Measurements from ENCODE around the gene ADARB2. TPM values are rescaled to one million over a fixed set of nuclear protein-coding genes. Genes with fewer than 3 reads are reported as not detected.

Gene ADARB2
- total RNA-seq, 1 donor from 2014 or later, result 0.06 TPM

GRCh38 chr10:1217237-1217587, 520.1 kb downstream of the ADARB2 start:
- DNase-seq (ENCODE audit: low spot score), result no peak

- peak; percentile 81 for DNase-seq (ENCODE audit: low spot score)
Measured at GRCh38 chr10:1216574-1217236, 520.6 kb downstream of the ADARB2 start.

GRCh38 chr10:1215862-1216573, 521.3 kb downstream of the ADARB2 start:
- peak; percentile 74 for DNase-seq (ENCODE audit: low spot score)

GRCh38 chr10:1214882-1215540, 522.3 kb downstream of the ADARB2 start:
- peak; percentile 79 for DNase-seq (ENCODE audit: low spot score)

- DNase-seq (ENCODE audit: low spot score), result peak; percentile 69
Measured at GRCh38 chr10:1214071-1214675, 523.2 kb downstream of the ADARB2 start.

- DNase-seq (ENCODE audit: low spot score), result peak; percentile 68
Measured at GRCh38 chr10:1213252-1214070, 523.9 kb downstream of the ADARB2 start.

GRCh38 chr10:1212571-1213141, 524.7 kb downstream of the ADARB2 start:
- DNase-seq (ENCODE audit: low spot score), result peak; percentile 82

- peak; percentile 49 for DNase-seq (ENCODE audit: low spot score)
Measured at GRCh38 chr10:1211844-1212570, 525.3 kb downstream of the ADARB2 start.

- DNase-seq (ENCODE audit: low spot score), result peak; percentile 59
Measured at GRCh38 chr10:1210667-1211066, 526.7 kb downstream of the ADARB2 start.

- peak; percentile 45 for DNase-seq (ENCODE audit: low spot score)
Measured at GRCh38 chr10:1209355-1209979, 527.9 kb downstream of the ADARB2 start.

- peak; percentile 86 for DNase-seq (ENCODE audit: low spot score)
Measured at GRCh38 chr10:1208366-1209311, 528.7 kb downstream of the ADARB2 start.

- DNase-seq (ENCODE audit: low spot score), result peak; percentile 82
Measured at GRCh38 chr10:1206601-1207000, 530.7 kb downstream of the ADARB2 start.

- DNase-seq (ENCODE audit: low spot score), result no peak
Measured at GRCh38 chr10:1206101-1206500, 531.2 kb downstream of the ADARB2 start.

GRCh38 chr10:1205450-1206030, 531.8 kb downstream of the ADARB2 start:
- peak; percentile 85 for DNase-seq (ENCODE audit: low spot score)

GRCh38 chr10:1204434-1205326, 532.6 kb downstream of the ADARB2 start:
- DNase-seq (ENCODE audit: low spot score), result peak; percentile 80

- peak; percentile 84 for DNase-seq (ENCODE audit: low spot score)
Measured at GRCh38 chr10:1203704-1204103, 533.6 kb downstream of the ADARB2 start.

GRCh38 chr10:1203216-1203615, 534.1 kb downstream of the ADARB2 start:
- DNase-seq (ENCODE audit: low spot score), result peak; percentile 76

Data from mesenteric fat pad (tissue), 1 donor.